IMR-90 (cell line): ENCODE results near the gene MACROD1. TPM values are rescaled to one million over a fixed set of nuclear protein-coding genes. Genes with fewer than 3 reads are reported as not detected.

Experiments used
- ATAC-seq: fragments of 200-7000 bp; cut with Tn5 transposase; 2 replicates; pipeline ENCODE4 v1.9.1; 2020; ENCODE audit warnings: low read depth, mild to moderate bottlenecking, moderate library complexity
- BruUV-seq: library from RNA; stranded (reverse); fragments of 400-500 nt; replicated peaks from 2 replicates; lab custom pipeline; 2021; lab: Mats Ljungman, UMichigan
- CTCF ChIA-PET: fragments of 300-600 bp; formaldehyde crosslinking; extraction: SDS; loops from one replicate; lab custom pipeline; 2021; ENCODE audit warnings: antibody characterized with exemption; lab: Yijun Ruan, JAX
- POLR2A ChIA-PET: fragments of 300-600 bp; sonication (Branson Sonifier 250); formaldehyde crosslinking; loops from one replicate; lab custom pipeline; 2022; ENCODE audit warnings: antibody characterized with exemption; ENCODE audit not compliant: unreplicated experiment; lab: Charles Lee
- DNase-seq: peaks from one replicate; pipeline ENCODE4 v3.0.0; 2013
- H2AFZ ChIP-seq: replicated peaks from 2 replicates; pipeline ENCODE3; 2013; ENCODE audit warnings: low read length, mild to moderate bottlenecking; ENCODE audit not compliant: poor library complexity
- H2AK5ac ChIP-seq: 2 replicates; pipeline ENCODE4 v1.6.1; 2013; ENCODE audit warnings: low read depth, low read length, inconsistent platforms
- H2AK9ac ChIP-seq: replicated peaks from 2 replicates; pipeline ENCODE3; 2013; ENCODE audit warnings: mild to moderate bottlenecking, low read depth, low read length, moderate library complexity; ENCODE audit not compliant: poor library complexity
- H2BK120ac ChIP-seq: 2 replicates; pipeline ENCODE4 v1.6.1; 2013; ENCODE audit warnings: low read depth, low read length, inconsistent platforms
- H2BK15ac ChIP-seq: 3 replicates; pipeline ENCODE4 v1.6.1; 2013; ENCODE audit warnings: low read depth, low read length, inconsistent platforms
- H2BK20ac ChIP-seq: 2 replicates; pipeline ENCODE4 v1.6.1; 2013; ENCODE audit warnings: low read depth, mild to moderate bottlenecking, inconsistent platforms, low read length, moderate library complexity
- H2BK5ac ChIP-seq: 2 replicates; pipeline ENCODE4 v1.6.1; 2013; ENCODE audit warnings: mild to moderate bottlenecking, low read depth, low read length, inconsistent platforms; ENCODE audit not compliant: poor library complexity, severe bottlenecking
- H3K14ac ChIP-seq: replicated peaks from 2 replicates; pipeline ENCODE4 v1.6.1; 2013; ENCODE audit warnings: low read depth, low read length, inconsistent platforms
- H3K18ac ChIP-seq: 2 replicates; pipeline ENCODE4 v1.6.1; 2013; ENCODE audit warnings: low read depth, low read length, control low read depth
- H3K23ac ChIP-seq: 2 replicates; pipeline ENCODE4 v1.6.1; 2013; ENCODE audit warnings: low read depth, low read length, inconsistent platforms
- H3K27ac ChIP-seq: 2 replicates; pipeline ENCODE4 v1.5.1; 2013; ENCODE audit warnings: mild to moderate bottlenecking, control low read depth, low read length; ENCODE audit not compliant: insufficient read depth
- H3K27me3 ChIP-seq: 2 replicates; pipeline ENCODE4 v1.6.1; 2013; ENCODE audit warnings: low read length; ENCODE audit not compliant: control insufficient read depth, insufficient read depth
- H3K36me3 ChIP-seq: 2 replicates; pipeline ENCODE4 v1.6.1; 2013; ENCODE audit warnings: low read length, mixed read lengths; ENCODE audit not compliant: control insufficient read depth, insufficient read depth
- H3K4ac ChIP-seq: 2 replicates; pipeline ENCODE4 v1.6.1; 2013; ENCODE audit warnings: low read depth, low read length, inconsistent platforms
- H3K4me1 ChIP-seq: 2 replicates; pipeline ENCODE4 v1.6.1; 2013; ENCODE audit warnings: low read length, mixed read lengths; ENCODE audit not compliant: control insufficient read depth, insufficient read depth
- H3K4me2 ChIP-seq: 2 replicates; pipeline ENCODE4 v1.6.1; 2013; ENCODE audit warnings: low read depth, mild to moderate bottlenecking, control low read depth, low read length, moderate library complexity
- H3K4me3 ChIP-seq: 2 replicates; pipeline ENCODE4 v1.5.1; 2013; ENCODE audit warnings: low read depth, mild to moderate bottlenecking, control low read depth, low read length, moderate library complexity; ENCODE audit not compliant: insufficient read depth
- H3K56ac ChIP-seq: 2 replicates; pipeline ENCODE4 v1.6.1; 2013; ENCODE audit warnings: low read length, inconsistent platforms; ENCODE audit not compliant: insufficient read depth; ENCODE audit errors: extremely low read depth
- H3K79me1 ChIP-seq, 2 experiments: 2 replicates each; pipeline ENCODE4 v1.6.1; 2013; ENCODE audit warnings: low read length in 2 of 2, inconsistent platforms in 1 of 2, low read depth in 1 of 2
- H3K9ac ChIP-seq: 2 replicates; pipeline ENCODE4 v1.6.1; 2013; ENCODE audit warnings: low read depth, low read length, control low read depth
- H3K9me1 ChIP-seq: 2 replicates; pipeline ENCODE4 v1.6.1; 2013; ENCODE audit warnings: low read length, inconsistent platforms; ENCODE audit not compliant: insufficient read depth
- H3K9me3 ChIP-seq: 2 replicates; pipeline ENCODE4 v1.6.1; 2013; ENCODE audit warnings: low read length; ENCODE audit not compliant: control insufficient read depth, insufficient read depth
- H4K20me1 ChIP-seq: 2 replicates; pipeline ENCODE4 v1.6.1; 2013; ENCODE audit warnings: low read length, inconsistent platforms; ENCODE audit not compliant: insufficient read depth
- H4K5ac ChIP-seq: 2 replicates; pipeline ENCODE4 v1.6.1; 2013; ENCODE audit warnings: mild to moderate bottlenecking, low read depth, low read length, control low read depth
- H4K8ac ChIP-seq, 2 experiments: 2 replicates each; pipeline ENCODE4 v1.6.1; 2013; ENCODE audit warnings: low read depth in 2 of 2, low read length in 2 of 2, control low read depth in 1 of 2, inconsistent platforms in 1 of 2
- H4K91ac ChIP-seq: 2 replicates; pipeline ENCODE4 v1.6.1; 2013; ENCODE audit warnings: low read depth, low read length, inconsistent platforms; ENCODE audit not compliant: insufficient read depth
- CHD1 ChIP-seq: IDR thresholded peaks from 2 replicates; pipeline ENCODE4 v1.6.1; 2012; ENCODE audit warnings: low read depth, low read length, improper control_type of control experiment
- WGBS, 2 experiments: methylation state at CpG; one replicate each; pipeline versions ENCODE4 v1.1.5 to v1.1.7; 2013; ENCODE audit warnings: missing lambda C conversion rate in 2 of 2; ENCODE audit not compliant: insufficient read length in 1 of 2; ENCODE audit errors: extremely low coverage in 2 of 2; 5-methylcytosine and 5-hydroxymethylcytosine counted together
- dilution Hi-C: fragments of 300-500 bp; cut with HindIII; formaldehyde crosslinking; loops from one replicate; pipeline ENCODE4 v1.14.3; 2018; ENCODE audit warnings: low sequenced_read_pairs; ENCODE audit not compliant: unreplicated experiment
- in situ Hi-C: fragments of 300-500 bp; cut with MboI; formaldehyde crosslinking; loops from 3 replicates; pipeline ENCODE4 v1.14.3; 2019; ENCODE audit warnings: low sequenced_read_pairs, inconsistent platforms, mixed read lengths
- intact Hi-C: fragments of 100-400 bp; cut with micrococcal nuclease; formaldehyde crosslinking; loops from 2 replicates; pipeline ENCODE4 v1.10.0; 2022
- polyA plus RNA-seq, 3 experiments: library from polyadenylated mRNA; depleted of rRNA; stranded (reverse); fragments of >200 nt; gene quantifications; 2 replicates each; pipeline ENCODE4 v1.2.3, GENCODE V29; 2012; ENCODE audit warnings: low replicate concordance in 1 of 3
- total RNA-seq: library from RNA; depleted of rRNA; stranded (reverse); fragments of >200 nt; gene quantifications from 2 replicates; pipeline ENCODE4 v1.2.3, GENCODE V29; 2012
- TF ChIP-seq, protein P1 (sequence below): conservative IDR thresholded peaks from 2 replicates; pipeline ENCODE4 v1.5.1; 2012; ENCODE audit warnings: mild to moderate bottlenecking, low read depth, low read length, improper control_type of control experiment

Gene MACROD1
- total and polyA plus RNA-seq, 2 of the 4 experiments (the other 2 are of a cell fraction), result 2.5 to 9.3 TPM

DNA sequence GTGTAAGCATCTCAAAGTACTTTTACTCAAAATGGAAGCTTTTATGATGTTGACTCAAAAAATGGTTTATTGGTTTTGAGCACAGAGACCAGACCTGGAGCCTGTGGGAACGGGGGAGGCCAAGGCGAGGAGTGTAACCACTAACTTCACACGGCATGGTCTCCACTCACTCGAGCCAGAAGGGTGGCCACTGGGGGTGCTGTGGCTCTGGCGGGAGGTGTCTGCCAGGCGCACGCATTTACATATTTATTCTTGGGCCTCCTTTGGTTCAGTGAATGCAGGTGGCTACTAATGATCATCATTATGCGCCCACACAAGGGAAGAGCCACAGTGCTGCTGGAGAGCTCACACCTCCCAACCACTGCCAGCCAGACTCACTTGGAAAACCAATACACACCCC, 65.6 kb downstream of the MACROD1 start:
- CTCF ChIA-PET, result no interaction called here

More for the DNA sequence above, 65.6 kb downstream of the MACROD1 start:
- Histone ChIP-seq H2BK5ac (no peak overlapping the region), H3K4me1 (peaks cover 6% of the 10 kb centered on the region), H3K4me3 (no peak overlapping the region), H3K4me2 (no peak overlapping the region), H3K27ac (no peak overlapping the region), H3K23ac (no peak overlapping the region), H2AFZ (no peak overlapping the region), H4K20me1 (peaks cover 3% of the 10 kb centered on the region; the same call in 1 of the 2 replicates), H3K56ac (no peak overlapping the region), H2AK5ac (no peak overlapping the region), H2BK15ac (no peak overlapping the region), H4K5ac (no peak overlapping the region), H2AK9ac (no peak overlapping the region), H3K9me1 (no peaks in the 10 kb centered on the region), H2BK20ac (no peak overlapping the region), H3K79me1 (no peaks in the 10 kb centered on the region), H3K4ac (no peak overlapping the region), H3K14ac (no peak overlapping the region), H4K8ac (no peak overlapping the region), H2BK120ac (no peak overlapping the region), H3K9me3 (no peaks in the 10 kb centered on the region), H3K18ac (no peak overlapping the region), H3K27me3 (peaks cover 11% of the 10 kb centered on the region), H3K9ac (no peak overlapping the region), H3K36me3 (no peaks in the 10 kb centered on the region), H4K91ac (no peak overlapping the region)
- intact Hi-C loops, result no loop called here
- no peak for TF ChIP-seq CHD1
- TF ChIP-seq, protein P1, sequence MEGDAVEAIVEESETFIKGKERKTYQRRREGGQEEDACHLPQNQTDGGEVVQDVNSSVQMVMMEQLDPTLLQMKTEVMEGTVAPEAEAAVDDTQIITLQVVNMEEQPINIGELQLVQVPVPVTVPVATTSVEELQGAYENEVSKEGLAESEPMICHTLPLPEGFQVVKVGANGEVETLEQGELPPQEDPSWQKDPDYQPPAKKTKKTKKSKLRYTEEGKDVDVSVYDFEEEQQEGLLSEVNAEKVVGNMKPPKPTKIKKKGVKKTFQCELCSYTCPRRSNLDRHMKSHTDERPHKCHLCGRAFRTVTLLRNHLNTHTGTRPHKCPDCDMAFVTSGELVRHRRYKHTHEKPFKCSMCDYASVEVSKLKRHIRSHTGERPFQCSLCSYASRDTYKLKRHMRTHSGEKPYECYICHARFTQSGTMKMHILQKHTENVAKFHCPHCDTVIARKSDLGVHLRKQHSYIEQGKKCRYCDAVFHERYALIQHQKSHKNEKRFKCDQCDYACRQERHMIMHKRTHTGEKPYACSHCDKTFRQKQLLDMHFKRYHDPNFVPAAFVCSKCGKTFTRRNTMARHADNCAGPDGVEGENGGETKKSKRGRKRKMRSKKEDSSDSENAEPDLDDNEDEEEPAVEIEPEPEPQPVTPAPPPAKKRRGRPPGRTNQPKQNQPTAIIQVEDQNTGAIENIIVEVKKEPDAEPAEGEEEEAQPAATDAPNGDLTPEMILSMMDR, result 0 out of 2 replicates have a peak, but pooled peaks have one; percentile 13
- POLR2A ChIA-PET, result no interaction called here
- WGBS, 2 experiments, result 67% methylated on average over 7 of the region's 8 CpGs; no CpG with 5 or more reads in 1 of the 2 experiments
- ATAC-seq (no peak), DNase-seq (no peak)
- in situ Hi-C loops, result no loop called here
- no TSS peak for BruUV-seq
- dilution Hi-C loops, result no loop called here
